HUES48 (cell line): Measurements from ENCODE around the gene ABLIM3.

Experiments used
- H3K27ac ChIP-seq: one replicate; pipeline ENCODE4 v1.7.0; 2013; ENCODE audit warnings: low read depth, low read length, inconsistent platforms
- H3K27me3 ChIP-seq: 2 replicates; pipeline ENCODE4 v1.6.1; 2013; ENCODE audit warnings: mild to moderate bottlenecking, low read length; ENCODE audit not compliant: control insufficient read depth, insufficient read depth
- H3K36me3 ChIP-seq: 2 replicates; pipeline ENCODE4 v1.6.1; 2013; ENCODE audit warnings: low read length; ENCODE audit not compliant: control insufficient read depth, insufficient read depth
- H3K4me1 ChIP-seq: 2 replicates; pipeline ENCODE4 v1.6.1; 2013; ENCODE audit warnings: mild to moderate bottlenecking, low read length; ENCODE audit not compliant: control insufficient read depth, insufficient read depth
- H3K4me3 ChIP-seq: 2 replicates; pipeline ENCODE4 v1.5.1; 2013; ENCODE audit warnings: mild to moderate bottlenecking, low read depth, low read length
- H3K9ac ChIP-seq: 2 replicates; pipeline ENCODE4 v1.6.1; 2013; ENCODE audit warnings: mild to moderate bottlenecking, low read depth, low read length, moderate library complexity
- H3K9me3 ChIP-seq: 2 replicates; pipeline ENCODE4 v1.6.1; 2013; ENCODE audit warnings: low read length; ENCODE audit not compliant: control insufficient read depth, insufficient read depth

ABLIM3 gene

GRCh38 chr5:149160291-149160787 lies 19.0 kb downstream of the ABLIM3 start:
- Histone ChIP-seq H3K4me3 (no peak overlapping the region), H3K27me3 (no peaks in the 10 kb centered on the region), H3K36me3 (no peaks in the 10 kb centered on the region), H3K27ac (no peak overlapping the region), H3K9me3 (no peaks in the 10 kb centered on the region), H3K9ac (no peak overlapping the region), H3K4me1 (no peaks in the 10 kb centered on the region)

DNA sequence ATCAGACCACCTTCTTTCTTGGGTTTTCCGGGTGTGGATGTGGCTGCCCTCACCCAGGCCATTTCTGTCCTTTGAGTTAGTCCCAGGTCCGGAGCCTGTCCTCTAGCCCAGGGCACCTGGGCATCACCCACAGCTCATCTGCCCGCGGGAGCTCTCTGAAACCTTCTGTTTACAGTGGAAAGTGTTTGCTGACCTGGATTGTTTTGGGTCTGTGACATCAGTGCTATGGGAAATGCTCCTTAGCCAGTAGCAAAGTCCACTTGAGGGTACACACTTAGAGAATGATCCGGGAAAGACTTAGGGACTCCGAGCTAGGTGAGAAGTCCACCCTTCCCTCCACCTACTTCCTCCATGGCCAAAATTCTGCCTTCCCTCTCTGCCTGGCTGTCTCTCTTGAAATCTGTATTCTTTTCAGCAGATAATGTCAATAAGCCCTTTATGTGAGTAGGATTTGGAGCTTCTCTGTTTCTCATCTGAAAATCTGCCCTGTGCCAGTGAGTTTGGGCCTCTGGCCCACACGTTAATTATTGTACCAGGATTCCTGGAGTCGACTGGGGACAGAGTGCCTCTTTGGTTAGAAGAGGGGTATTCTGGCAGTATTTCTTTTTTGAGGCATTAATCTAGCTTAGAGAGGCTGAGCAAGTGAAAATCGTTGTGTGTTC lies 19.9 kb downstream of the ABLIM3 start:
- Histone ChIP-seq H3K9ac (no peak overlapping the region), H3K4me3 (no peak overlapping the region), H3K36me3 (no peaks in the 10 kb centered on the region), H3K27me3 (no peaks in the 10 kb centered on the region), H3K4me1 (no peaks in the 10 kb centered on the region), H3K27ac (no peak overlapping the region), H3K9me3 (no peaks in the 10 kb centered on the region)

DNA sequence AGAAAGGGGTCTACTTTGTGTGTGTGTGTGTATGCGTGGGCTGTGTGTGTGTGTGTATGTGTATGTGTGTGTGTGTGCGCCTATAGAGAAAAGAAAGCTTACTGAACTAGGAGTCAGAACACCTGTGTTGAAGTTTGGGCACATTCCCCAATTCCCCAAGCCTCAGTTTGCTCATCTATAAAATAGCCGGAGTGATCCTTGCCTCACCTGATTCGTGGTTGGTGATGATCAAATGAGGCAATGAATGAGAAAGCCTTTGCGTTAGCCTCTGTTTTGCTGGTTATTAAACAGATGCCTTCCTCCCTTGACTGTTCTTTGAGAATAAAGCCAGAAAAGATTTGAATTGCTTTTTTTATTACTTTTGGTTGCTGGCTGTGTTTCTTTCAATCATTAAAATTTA lies 20.6 kb downstream of the ABLIM3 start:
- no peak overlapping the region for H3K9ac ChIP-seq
- no peaks in the 10 kb centered on the region for H3K27me3 ChIP-seq
- no peak overlapping the region for H3K27ac ChIP-seq

DNA sequence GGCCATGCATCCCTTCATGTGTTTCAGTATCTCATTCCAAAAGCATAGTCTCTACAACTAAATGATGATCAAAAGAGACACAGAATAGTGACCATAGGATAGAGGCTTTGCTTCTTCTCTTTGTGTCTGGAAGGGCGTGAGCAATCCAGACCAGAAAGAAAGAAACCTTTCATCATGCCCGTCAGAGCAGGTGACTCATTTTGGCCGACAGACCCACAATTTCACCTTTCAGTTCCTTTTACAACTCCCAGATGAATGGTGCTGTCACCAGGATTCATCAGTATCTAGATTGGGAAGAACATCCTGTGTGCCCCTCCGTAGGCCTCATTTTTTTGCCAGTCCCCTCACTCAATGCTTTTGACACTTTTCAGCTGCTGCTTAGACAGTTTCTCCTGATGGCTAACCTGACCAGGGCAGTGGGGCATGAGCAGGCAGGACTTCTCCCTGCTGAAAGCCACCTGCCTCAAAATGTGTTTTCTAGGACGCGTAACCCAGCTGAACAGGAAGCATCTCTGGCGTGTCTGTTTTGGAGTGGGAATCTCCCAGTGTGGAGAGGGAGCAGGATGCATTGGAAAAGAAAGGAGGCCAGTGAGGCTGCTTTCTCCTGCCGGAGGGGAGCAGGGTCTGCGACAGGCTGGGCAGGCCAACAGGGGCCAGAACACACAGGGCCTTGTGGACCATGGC lies 21.2 kb downstream of the ABLIM3 start:
- Histone ChIP-seq H3K36me3 (no peaks in the 10 kb centered on the region), H3K4me1 (no peaks in the 10 kb centered on the region), H3K27me3 (no peaks in the 10 kb centered on the region), H3K27ac (no peak overlapping the region), H3K4me3 (no peak overlapping the region), H3K9ac (no peak overlapping the region), H3K9me3 (no peaks in the 10 kb centered on the region)

More for the DNA sequence above, 20.6 kb downstream of the ABLIM3 start:
- Histone ChIP-seq H3K4me3 (no peak overlapping the region), H3K36me3 (no peaks in the 10 kb centered on the region), H3K9me3 (no peaks in the 10 kb centered on the region), H3K4me1 (no peaks in the 10 kb centered on the region)

- Histone ChIP-seq H3K4me3 (no peak overlapping the region), H3K4me1 (no peaks in the 10 kb centered on the region), H3K27me3 (no peaks in the 10 kb centered on the region), H3K27ac (no peak overlapping the region), H3K36me3 (no peaks in the 10 kb centered on the region), H3K9ac (no peak overlapping the region), H3K9me3 (no peaks in the 10 kb centered on the region)
Measured at GRCh38 chr5:149164731-149165130, 23.4 kb downstream of the ABLIM3 start.

DNA sequence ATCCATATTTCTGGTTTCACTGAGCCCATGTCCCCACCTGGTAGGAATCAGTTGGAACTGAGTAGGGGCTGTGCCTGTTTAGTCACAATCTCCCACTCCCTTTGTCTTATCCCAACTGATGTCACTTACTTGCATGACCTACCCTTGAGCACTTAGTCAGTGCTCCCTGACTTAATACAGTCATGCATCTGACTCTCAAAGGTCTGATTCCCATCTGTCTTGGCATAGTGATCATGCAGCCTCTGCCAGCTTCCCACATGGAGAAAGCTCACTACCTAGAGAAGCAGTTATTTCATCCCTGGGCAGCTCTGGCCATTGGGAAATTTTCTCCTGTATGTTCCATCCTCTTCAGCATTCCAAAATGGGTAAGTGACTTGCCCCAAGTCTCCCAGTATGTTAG lies 24.8 kb downstream of the ABLIM3 start:
- Histone ChIP-seq H3K9me3 (no peaks in the 10 kb centered on the region), H3K27me3 (no peaks in the 10 kb centered on the region), H3K4me3 (no peak overlapping the region), H3K4me1 (no peaks in the 10 kb centered on the region), H3K9ac (no peak overlapping the region), H3K36me3 (no peaks in the 10 kb centered on the region), H3K27ac (no peak overlapping the region)

GRCh38 chr5:149166591-149167100 lies 25.4 kb downstream of the ABLIM3 start:
- Histone ChIP-seq H3K36me3 (no peaks in the 10 kb centered on the region), H3K9ac (no peak overlapping the region), H3K27ac (no peak overlapping the region), H3K4me3 (no peak overlapping the region), H3K27me3 (no peaks in the 10 kb centered on the region), H3K4me1 (no peaks in the 10 kb centered on the region), H3K9me3 (no peaks in the 10 kb centered on the region)

- no peak overlapping the region for H3K9ac ChIP-seq
- no peak overlapping the region for H3K4me3 ChIP-seq
- H3K9me3 ChIP-seq = no peaks in the 10 kb centered on the region
- no peaks in the 10 kb centered on the region for H3K27me3 ChIP-seq
- H3K36me3 ChIP-seq = no peaks in the 10 kb centered on the region
- H3K4me1 ChIP-seq = no peaks in the 10 kb centered on the region
- no peak overlapping the region for H3K27ac ChIP-seq
Measured at GRCh38 chr5:149168276-149168906, 27.1 kb downstream of the ABLIM3 start.

- H3K27ac ChIP-seq = no peak overlapping the region
- H3K27me3 ChIP-seq = no peaks in the 10 kb centered on the region
- no peaks in the 10 kb centered on the region for H3K9me3 ChIP-seq
- no peaks in the 10 kb centered on the region for H3K4me1 ChIP-seq
- H3K9ac ChIP-seq = no peak overlapping the region
- no peak overlapping the region for H3K4me3 ChIP-seq
- no peaks in the 10 kb centered on the region for H3K36me3 ChIP-seq
Measured at GRCh38 chr5:149170299-149170698, 29.0 kb downstream of the ABLIM3 start.

GRCh38 chr5:149172261-149172660 lies 31.0 kb downstream of the ABLIM3 start:
- Histone ChIP-seq H3K27ac (no peak overlapping the region), H3K36me3 (no peaks in the 10 kb centered on the region), H3K9me3 (no peaks in the 10 kb centered on the region), H3K4me3 (no peak overlapping the region), H3K27me3 (no peaks in the 10 kb centered on the region), H3K9ac (no peak overlapping the region), H3K4me1 (no peaks in the 10 kb centered on the region)
